Activated CD4-positive, alpha-beta T cell treated with anti-CD3 and anti-CD28 coated beads for 24 hours (primary cell): ENCODE measurements around the gene BOD1L2.

ENCODE experiments used
- DNase-seq, 2 donors: peaks; one replicate each; pipeline ENCODE4 v3.0.0-alpha.2; 2020; ENCODE audit warnings: low read depth in 2 of 2

The BOD1L2 gene

GRCh38 chr18:57146956-57147636 is at the start of gene BOD1L2:
BOD1L2 (plus strand) TSS chr18:57147087; CDS start chr18:57147313, 226 bp downstream.
- DNase-seq: no peak

DNA sequence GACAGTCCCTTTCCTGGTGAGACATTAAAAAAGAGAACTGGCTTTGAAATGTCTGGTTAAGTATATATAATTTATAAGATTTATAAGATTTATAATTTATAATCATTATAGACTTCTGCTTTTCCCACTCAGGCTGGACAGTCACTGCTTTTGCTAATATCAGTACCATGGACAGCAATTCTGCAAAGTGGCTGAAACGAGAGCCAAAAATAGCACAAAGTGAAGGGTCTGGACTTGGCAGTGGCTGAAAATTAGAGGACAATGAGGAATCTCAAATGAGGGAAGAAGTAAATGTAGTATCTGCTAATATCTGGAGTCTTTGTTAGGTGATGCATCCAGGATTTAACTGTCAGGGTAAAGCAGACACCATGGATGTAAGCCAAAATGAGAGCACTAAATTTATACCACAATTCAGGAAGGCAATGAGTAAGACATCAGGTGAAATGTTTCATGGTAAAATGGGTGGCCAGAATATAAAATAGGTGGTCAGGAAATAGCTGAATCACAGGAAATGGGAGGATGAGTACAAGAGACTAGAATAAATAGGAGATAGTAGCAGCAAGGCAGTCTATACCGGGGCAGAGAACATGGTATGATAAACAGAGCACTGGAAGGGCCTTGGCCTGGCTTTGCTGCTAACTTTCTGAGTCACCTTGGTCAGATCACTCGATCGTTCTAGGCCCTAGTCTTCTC is 39.6 kb upstream of the BOD1L2 start:
- no peak for DNase-seq

DNA sequence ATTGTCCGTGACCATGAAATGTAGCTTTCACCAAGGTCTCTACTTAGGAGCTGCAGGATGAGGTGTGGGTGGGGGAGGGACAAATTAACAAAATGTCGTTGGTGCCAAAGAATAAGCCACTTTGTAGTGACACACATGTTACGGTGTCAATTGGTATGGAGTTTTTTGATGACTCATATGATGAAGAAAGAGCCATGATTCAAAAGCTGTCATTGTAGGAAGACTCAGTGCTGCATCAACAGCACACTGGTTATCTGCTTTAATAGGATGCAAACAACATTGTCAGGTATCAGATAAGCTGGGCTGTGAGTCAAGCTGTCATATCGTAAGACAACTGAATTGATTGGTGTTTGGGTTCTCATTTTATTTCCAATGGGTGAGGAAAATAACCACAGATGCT is 36.6 kb upstream of the BOD1L2 start:
- DNase-seq: no peak

DNA sequence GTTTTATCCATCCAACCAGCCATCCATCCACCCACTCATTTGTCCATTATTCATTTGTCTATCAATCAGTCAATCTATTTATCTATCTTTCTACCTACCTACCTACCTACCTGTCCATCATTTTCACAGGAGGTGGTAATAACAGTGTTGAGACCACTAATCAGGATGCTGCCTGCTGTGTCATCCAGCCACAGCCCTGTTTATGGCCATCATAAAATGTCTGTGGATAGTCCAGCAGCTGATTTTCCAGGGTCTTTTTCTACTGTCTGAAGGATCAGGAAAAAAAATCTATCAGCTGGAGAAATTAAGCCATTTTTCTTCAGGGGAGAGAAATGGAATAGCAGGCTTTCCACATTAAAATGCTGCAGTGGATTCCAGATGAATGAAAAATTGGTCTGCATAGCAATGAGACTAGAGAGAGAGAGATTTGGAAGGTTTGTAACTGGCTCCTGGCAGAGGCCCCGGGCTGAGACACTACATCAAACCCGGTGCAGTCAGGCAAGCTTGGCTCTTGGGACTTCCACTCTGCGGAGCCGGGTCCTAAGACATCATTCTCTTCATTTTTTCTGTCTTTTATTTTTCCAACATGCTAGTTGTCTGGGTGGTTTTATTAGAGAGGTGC is 33.0 kb upstream of the BOD1L2 start:
- no peak for DNase-seq

GRCh38 chr18:57116598-57117132 is 30.2 kb upstream of the BOD1L2 start:
- DNase-seq: no peak

- DNase-seq: no peak
These were observed 25.3 kb upstream of the BOD1L2 start for GRCh38 chr18:57121542-57122112.

GRCh38 chr18:57122936-57123510 is 23.9 kb upstream of the BOD1L2 start:
- no peak for DNase-seq

GRCh38 chr18:57125627-57126026 is 21.3 kb upstream of the BOD1L2 start:
- DNase-seq: no peak

DNA sequence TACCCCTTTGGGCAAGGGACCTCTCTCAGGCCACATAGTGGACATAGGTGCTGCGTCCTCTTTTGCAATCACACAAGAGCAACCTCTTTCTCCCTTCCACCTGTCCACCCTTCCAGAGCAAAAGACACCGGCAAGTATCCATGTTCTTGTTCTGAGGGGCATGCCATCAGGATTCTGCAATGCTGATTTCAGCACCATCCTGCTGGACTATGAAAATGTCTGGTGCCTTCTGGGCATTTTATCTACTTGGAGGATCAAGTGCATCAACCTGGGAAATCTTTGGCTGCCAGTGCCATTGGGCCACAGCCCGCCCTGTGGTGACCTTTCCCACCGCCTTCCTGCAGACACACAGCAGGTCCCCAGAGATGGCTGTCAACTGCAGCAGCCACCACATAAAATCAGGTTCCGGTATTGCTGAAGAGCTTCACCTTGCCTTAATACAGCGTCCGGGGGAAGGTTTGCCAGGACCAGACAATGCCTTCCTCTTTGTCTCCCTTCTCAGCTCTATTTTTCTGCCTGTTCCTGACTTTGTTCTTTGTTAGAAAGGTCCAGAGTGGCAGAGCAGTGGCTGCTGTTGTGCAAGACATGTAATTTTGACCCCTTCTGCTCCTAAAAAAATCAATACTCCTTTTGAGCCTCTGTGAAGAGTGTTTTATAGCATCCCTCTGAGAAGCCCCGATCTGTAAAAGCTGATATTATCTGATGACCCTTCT is 18.5 kb upstream of the BOD1L2 start:
- no peak for DNase-seq

DNA sequence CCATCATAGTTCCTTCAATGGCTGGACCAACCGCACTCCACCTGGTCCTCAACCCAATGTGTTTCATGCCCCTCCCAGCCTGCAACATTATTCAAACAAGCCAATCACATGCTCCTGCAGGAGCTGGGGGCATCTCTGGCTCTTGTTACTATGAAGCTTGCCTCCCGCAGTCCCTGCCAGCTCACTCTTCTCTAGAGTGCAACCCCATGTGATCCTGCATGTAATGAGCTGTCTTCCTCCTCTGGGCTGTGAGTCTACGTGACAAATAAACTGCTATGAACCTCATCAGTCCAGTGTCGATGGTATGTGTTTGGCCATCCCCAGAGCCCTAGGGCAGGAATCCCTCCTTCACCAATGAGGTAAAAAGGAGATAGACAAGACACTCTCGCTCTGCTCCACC is 15.8 kb upstream of the BOD1L2 start:
- DNase-seq: no peak

GRCh38 chr18:57131782-57132181 is 15.1 kb upstream of the BOD1L2 start:
- DNase-seq: no peak

DNA sequence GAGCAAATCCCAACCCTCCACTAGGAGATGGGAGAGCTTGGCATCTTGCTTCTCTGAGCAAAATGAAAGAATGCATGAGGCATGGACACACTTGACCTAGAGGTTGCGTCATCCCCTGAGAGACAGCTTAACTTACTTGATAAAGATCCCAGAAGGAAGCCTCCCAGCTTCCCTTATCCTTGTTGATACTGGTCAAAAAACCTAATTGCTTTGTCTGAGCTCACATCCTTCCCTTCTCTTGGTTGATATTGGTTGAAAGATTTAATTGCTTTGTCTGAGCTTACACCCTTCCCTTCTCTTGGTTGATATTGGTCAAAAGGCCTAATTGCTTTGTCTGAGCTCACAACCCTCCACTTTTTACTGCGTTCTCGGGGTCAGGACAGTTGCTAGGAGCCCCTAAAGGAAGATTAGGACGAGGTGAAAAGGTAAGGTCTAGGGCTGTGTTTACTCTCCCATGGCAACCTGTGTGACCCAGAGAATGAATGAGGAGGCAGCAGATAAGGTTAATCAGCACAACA is 12.2 kb upstream of the BOD1L2 start:
- no peak for DNase-seq

DNA sequence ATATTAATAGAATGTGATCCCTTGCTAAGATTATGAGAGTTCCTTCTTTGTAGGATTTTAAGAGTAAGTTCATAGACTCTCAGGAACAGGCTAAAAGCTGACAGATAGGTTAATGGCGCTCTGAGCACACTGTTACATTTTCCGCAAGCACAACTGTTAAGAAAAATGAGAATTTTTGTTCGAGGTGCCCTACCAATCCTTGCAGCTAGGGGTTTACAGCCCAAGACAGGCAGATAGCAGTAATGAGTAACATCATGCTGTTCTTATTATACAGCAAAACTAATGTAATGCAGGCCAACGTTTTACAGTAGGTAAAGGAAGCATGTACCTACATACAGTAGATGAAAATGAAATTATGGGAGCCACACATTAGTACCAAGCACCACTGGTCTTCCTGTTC is 11.2 kb upstream of the BOD1L2 start:
- DNase-seq: no peak

DNA sequence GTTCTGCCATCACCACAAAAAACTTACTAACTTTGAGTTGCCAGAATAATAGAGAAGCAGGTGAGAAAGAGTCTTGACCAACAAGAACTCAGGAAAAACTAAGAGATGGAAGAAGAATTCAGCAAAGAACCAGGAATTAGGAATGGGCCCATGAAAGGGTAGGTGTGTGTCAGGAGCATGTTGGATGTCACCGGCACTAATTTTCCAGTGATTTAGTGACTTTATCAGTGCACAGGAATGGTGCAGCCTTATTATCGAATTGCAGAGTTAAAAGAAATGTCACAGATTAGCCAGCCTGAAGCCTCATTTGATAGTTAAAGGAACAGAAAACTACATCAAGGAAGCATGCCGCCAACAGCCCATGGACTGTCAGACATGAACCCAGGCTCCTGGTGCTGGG is 9.0 kb upstream of the BOD1L2 start:
- DNase-seq: no peak

- no peak for DNase-seq
These were observed 5.4 kb upstream of the BOD1L2 start for GRCh38 chr18:57141208-57142129.

DNA sequence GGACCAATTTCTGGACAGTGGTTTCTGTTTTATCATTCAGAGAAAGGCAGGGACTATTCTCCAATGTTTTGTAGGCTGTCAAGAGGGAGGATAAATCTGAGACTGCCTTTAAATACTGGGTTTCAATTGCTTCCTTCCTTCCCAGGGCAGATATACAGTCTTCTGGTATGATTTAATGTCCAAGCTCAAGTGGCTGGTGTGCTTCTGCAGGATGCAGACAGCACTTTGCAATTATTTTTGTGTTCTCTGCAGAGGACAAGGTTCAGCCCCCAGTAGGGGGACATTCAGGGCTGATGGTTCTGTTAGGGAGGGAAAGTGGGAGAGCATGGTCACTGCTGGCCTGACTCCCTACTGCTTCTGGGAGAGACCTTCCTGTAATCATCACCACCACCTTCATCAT is 4.6 kb upstream of the BOD1L2 start:
- no peak for DNase-seq

GRCh38 chr18:57143265-57143664 is 3.6 kb upstream of the BOD1L2 start:
- DNase-seq: no peak

- DNase-seq: no peak
These were observed 1.4 kb downstream of the BOD1L2 start for GRCh38 chr18:57148263-57148662.

GRCh38 chr18:57149051-57149450 is 2.2 kb downstream of the BOD1L2 start:
- DNase-seq: no peak

- DNase-seq: no peak
These were observed 2.6 kb downstream of the BOD1L2 start for GRCh38 chr18:57149531-57149930.
